Transverse colon (tissue), 4 donors: ENCODE data around the gene OR5K2. TPM values are rescaled to one million over a fixed set of nuclear protein-coding genes. Genes with fewer than 3 reads are reported as not detected.

Experiments
- DNase-seq: peaks from one replicate; pipeline ENCODE4 v3.0.0-alpha.2; 2019
- H3K27ac ChIP-seq, 4 donors: fragments of 200-600 bp; sonication (generic); 2 replicates each; pipeline ENCODE4 v1.5.1; 2016 to 2018; ENCODE audit warnings: inconsistent platforms in 4 of 4
- H3K27me3 ChIP-seq: fragments of 200-600 bp; sonication (generic); 2 replicates; pipeline ENCODE4 v1.5.1; 2017; ENCODE audit warnings: inconsistent platforms
- H3K36me3 ChIP-seq, 4 donors: fragments of 200-600 bp; sonication (generic); 2 replicates each; pipeline ENCODE4 v1.5.1; 2017 to 2019; ENCODE audit warnings: inconsistent platforms in 4 of 4
- H3K4me1 ChIP-seq, 4 donors: fragments of 200-600 bp; sonication (generic); 2 replicates each; pipeline ENCODE4 v1.5.1; 2017 to 2020; ENCODE audit warnings: inconsistent platforms in 4 of 4
- H3K4me3 ChIP-seq, 4 donors: fragments of 200-600 bp; sonication (generic); 1 replicate in 1 of 4; 2 replicates in 3 of 4; pipeline versions ENCODE4 v1.5.1 to v1.6.1; 2017 to 2019; ENCODE audit warnings: inconsistent platforms in 4 of 4
- H3K9me3 ChIP-seq, 2 donors: fragments of 200-600 bp; sonication (generic); 2 replicates each; pipeline ENCODE4 v1.5.1; 2017 to 2019; ENCODE audit warnings: inconsistent platforms in 2 of 2
- CTCF ChIP-seq, 5 experiments: fragments of 200-600 bp in 3 of 5; fragments of 450-650 bp in 2 of 5; sonication (generic) in 3 of 5; IDR thresholded peaks; 1 replicate in 2 of 5; 2 replicates in 3 of 5; pipeline ENCODE4 v1.5.1; 2016 to 2017; ENCODE audit warnings: antibody characterized with exemption in 5 of 5, inconsistent platforms in 3 of 5, mild to moderate bottlenecking in 2 of 5, moderate library complexity in 1 of 5
- EP300 ChIP-seq: sonication (generic); formaldehyde crosslinking; IDR thresholded peaks from one replicate; pipeline ENCODE4 v1.6.1; 2017; ENCODE audit warnings: antibody characterized with exemption, low read depth
- POLR2A ChIP-seq: fragments of 450-650 bp; IDR thresholded peaks from one replicate; pipeline ENCODE4 v1.6.1; 2016; ENCODE audit warnings: antibody characterized with exemption, mild to moderate bottlenecking, moderate library complexity
- POLR2AphosphoS5 ChIP-seq, 3 donors: sonication (generic); formaldehyde crosslinking; IDR thresholded peaks; one replicate each; pipeline ENCODE4 v1.6.1; 2016; ENCODE audit warnings: antibody characterized with exemption in 3 of 3
- WGBS, 2 donors: methylation state at CpG; one replicate each; pipeline ENCODE4 v1.1.5; 2018; ENCODE audit warnings: low coverage in 1 of 2; 5-methylcytosine and 5-hydroxymethylcytosine counted together
- in situ Hi-C, 4 donors: fragments of 200-750 bp; cut with MboI; loops; one replicate each; pipeline versions ENCODE4 v1.15.0 to v1.15.1; 2017; ENCODE audit warnings: low sequenced_read_pairs in 3 of 4, low pct_ligation_motif_present in 1 of 4, low pct_unique_long_range_greater_than_20kb in 1 of 4
- intact Hi-C: fragments of 100-400 bp; cut with DNase I; formaldehyde crosslinking; loops from one replicate; pipeline ENCODE4 v1.15.1; 2023; ENCODE audit warnings: low total_unique reads
- total RNA-seq, 4 donors: library from RNA; depleted of rRNA; stranded (reverse); fragments of >200 nt; gene quantifications; one replicate each; pipeline ENCODE4 v1.1.0, GENCODE V29; 2016

Gene OR5K2
- total RNA-seq, 4 donors from 2014 or later: not detected

- no peak for TF ChIP-seq CTCF (IDR thresholded peaks at IDR 0.05)
- TF ChIP-seq POLR2A: no peak
- TF ChIP-seq POLR2AphosphoS5 (IDR thresholded peaks at IDR 0.05): no peak
- TF ChIP-seq EP300: no peak
- WGBS, 2 donors: 64% methylated on average over 5 of the region's 5 CpGs; no CpG with 5 or more reads in 1 of the 2 donors
- H3K27me3 ChIP-seq: no peaks in the 10 kb centered on the region
- peak overlapping the region; percentile 45 to 60 (median 54) for H3K27ac ChIP-seq
- in situ Hi-C loops (no loop called here), intact Hi-C loops (no loop called here)
- H3K9me3 ChIP-seq: no peaks in the 10 kb centered on the region
- no peaks in the 10 kb centered on the region for H3K4me1 ChIP-seq
- H3K36me3 ChIP-seq: no peaks in the 10 kb centered on the region
- no peak for DNase-seq
- H3K4me3 ChIP-seq: peak overlapping the region in 3 of 4 donors; percentile 18 to 19 (median 19)
Measured at GRCh38 chr3:98532275-98532637, 34.8 kb downstream of the OR5K2 start.

- no peaks in the 10 kb centered on the region for H3K36me3 ChIP-seq
- peak overlapping the region in 2 of 4 donors; percentile 19 for H3K4me3 ChIP-seq
- in situ Hi-C loops (no loop called here), intact Hi-C loops (no loop called here)
- H3K27me3 ChIP-seq: no peaks in the 10 kb centered on the region
- 76 to 77% methylated on average over 6 of the region's 6 CpGs for WGBS, 2 donors
- peak overlapping the region; percentile 45 to 60 (median 54) for H3K27ac ChIP-seq
- H3K4me1 ChIP-seq: no peaks in the 10 kb centered on the region
- H3K9me3 ChIP-seq: no peaks in the 10 kb centered on the region
- TF ChIP-seq EP300: no peak
- TF ChIP-seq POLR2AphosphoS5 (IDR thresholded peaks at IDR 0.05): no peak
- TF ChIP-seq POLR2A: no peak
- no peak for TF ChIP-seq CTCF (IDR thresholded peaks at IDR 0.05)
- DNase-seq: no peak
Measured at GRCh38 chr3:98532709-98533571, 35.5 kb downstream of the OR5K2 start.

GRCh38 chr3:98534168-98534567, 36.7 kb downstream of the OR5K2 start:
- in situ Hi-C loops (no loop called here), intact Hi-C loops (no loop called here)
- no peaks in the 10 kb centered on the region for H3K27me3 ChIP-seq
- no peak for DNase-seq
- H3K9me3 ChIP-seq: no peaks in the 10 kb centered on the region
- 75 to 83% methylated on average over 2 of the region's 2 CpGs for WGBS, 2 donors
- H3K4me1 ChIP-seq: no peaks in the 10 kb centered on the region
- peak overlapping the region in 2 of 4 donors; percentile 1 to 3 for H3K4me3 ChIP-seq
- H3K27ac ChIP-seq: peak overlapping the region in 3 of 4 donors; percentile 21 to 60 (median 58)
- TF ChIP-seq POLR2A: no peak
- TF ChIP-seq EP300: no peak
- TF ChIP-seq POLR2AphosphoS5 (IDR thresholded peaks at IDR 0.05): no peak
- no peak for TF ChIP-seq CTCF (IDR thresholded peaks at IDR 0.05)
- no peaks in the 10 kb centered on the region for H3K36me3 ChIP-seq

GRCh38 chr3:98534734-98535133, 37.3 kb downstream of the OR5K2 start:
- Histone ChIP-seq H3K27ac (peak overlapping the region in 1 of 4 donors; percentile 37), H3K27me3 (no peaks in the 10 kb centered on the region), H3K4me3 (peak overlapping the region in 1 of 4 donors; percentile 10), H3K9me3 (no peaks in the 10 kb centered on the region), H3K36me3 (no peaks in the 10 kb centered on the region), H3K4me1 (no peaks in the 10 kb centered on the region)
- no peak for DNase-seq
- TF ChIP-seq POLR2AphosphoS5 (IDR thresholded peaks at IDR 0.05) (no peak), CTCF (IDR thresholded peaks at IDR 0.05) (no peak), EP300 (no peak), POLR2A (no peak)
- 70 to 83% methylated on average over 1 of the region's 1 CpG for WGBS, 2 donors
- in situ Hi-C loops (no loop called here), intact Hi-C loops (no loop called here)
